IPS-20b (cell line): ENCODE measurements around the gene MAP7D2.

Experiments used
- H3K27ac ChIP-seq: one replicate; pipeline ENCODE4 v1.5.1; 2013; ENCODE audit warnings: low read length
- H3K27me3 ChIP-seq: 2 replicates; pipeline ENCODE4 v1.6.1; 2013; ENCODE audit warnings: mild to moderate bottlenecking, low read length, inconsistent platforms; ENCODE audit not compliant: insufficient read depth
- H3K36me3 ChIP-seq: 2 replicates; pipeline ENCODE4 v1.6.1; 2013; ENCODE audit warnings: low read depth, mild to moderate bottlenecking, inconsistent platforms, low read length, moderate library complexity; ENCODE audit not compliant: insufficient read depth
- H3K4me1 ChIP-seq: 2 replicates; pipeline ENCODE4 v1.6.1; 2013; ENCODE audit warnings: mild to moderate bottlenecking, control low read depth, inconsistent platforms, low read length, moderate library complexity; ENCODE audit not compliant: insufficient read depth
- H3K4me3 ChIP-seq: 2 replicates; pipeline ENCODE4 v1.5.1; 2013; ENCODE audit warnings: mild to moderate bottlenecking, low read length, inconsistent platforms
- H3K9ac ChIP-seq: 2 replicates; pipeline ENCODE4 v1.6.1; 2013; ENCODE audit warnings: low read depth, mild to moderate bottlenecking, inconsistent platforms, low read length, moderate library complexity
- H3K9me3 ChIP-seq: 2 replicates; pipeline ENCODE4 v1.6.1; 2013; ENCODE audit warnings: mild to moderate bottlenecking, low read depth, low read length, inconsistent platforms; ENCODE audit not compliant: insufficient read depth

Gene MAP7D2

DNA sequence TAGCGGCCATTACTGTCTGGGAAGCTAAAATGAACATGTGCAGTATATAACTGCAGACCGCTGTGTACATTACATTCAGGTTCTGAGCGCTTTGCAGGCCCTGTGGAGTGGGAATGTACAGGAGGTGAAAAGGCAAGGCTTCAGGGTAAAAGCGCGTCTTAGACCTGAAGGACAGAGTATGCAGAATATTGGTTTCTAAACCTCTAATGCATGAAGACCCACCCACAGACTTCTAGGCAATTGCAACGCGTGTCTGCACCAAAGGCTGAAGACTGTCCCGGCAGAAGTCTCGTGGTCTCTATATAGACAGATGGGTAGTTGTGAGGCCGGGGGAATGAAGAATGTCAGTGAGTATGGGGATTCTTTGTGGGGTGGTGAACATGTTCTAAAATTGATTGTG is 5.4 kb downstream of the MAP7D2 start:
- no peak overlapping the region for H3K27ac ChIP-seq
- peaks cover 3% of the 10 kb centered on the region; the same call in 1 of the 2 replicates for H3K4me1 ChIP-seq
- no peak overlapping the region for H3K4me3 ChIP-seq
- H3K9ac ChIP-seq, result no peak overlapping the region
- H3K27me3 ChIP-seq, result peaks cover 21% of the 10 kb centered on the region
- no peaks in the 10 kb centered on the region for H3K9me3 ChIP-seq
- no peaks in the 10 kb centered on the region for H3K36me3 ChIP-seq

- Histone ChIP-seq H3K4me1 (no peaks in the 10 kb centered on the region), H3K9me3 (no peaks in the 10 kb centered on the region), H3K36me3 (no peaks in the 10 kb centered on the region), H3K27me3 (no peaks in the 10 kb centered on the region), H3K27ac (no peak overlapping the region), H3K4me3 (no peak overlapping the region), H3K9ac (no peak overlapping the region)
Observed at GRCh38 chrX:20101934-20102581, 14.6 kb downstream of the MAP7D2 start.

GRCh38 chrX:20091499-20091898 is 25.2 kb downstream of the MAP7D2 start:
- no peak overlapping the region for H3K9ac ChIP-seq
- H3K27me3 ChIP-seq, result no peaks in the 10 kb centered on the region
- no peaks in the 10 kb centered on the region for H3K9me3 ChIP-seq
- no peaks in the 10 kb centered on the region for H3K4me1 ChIP-seq
- H3K36me3 ChIP-seq, result no peaks in the 10 kb centered on the region
- H3K27ac ChIP-seq, result no peak overlapping the region
- H3K4me3 ChIP-seq, result no peak overlapping the region

- no peak overlapping the region for H3K27ac ChIP-seq
- no peaks in the 10 kb centered on the region for H3K27me3 ChIP-seq
- no peak overlapping the region for H3K9ac ChIP-seq
- no peak overlapping the region for H3K4me3 ChIP-seq
- H3K4me1 ChIP-seq, result no peaks in the 10 kb centered on the region
- H3K36me3 ChIP-seq, result no peaks in the 10 kb centered on the region
- no peaks in the 10 kb centered on the region for H3K9me3 ChIP-seq
Observed at GRCh38 chrX:20089845-20090244, 26.9 kb downstream of the MAP7D2 start.

- Histone ChIP-seq H3K4me1 (no peaks in the 10 kb centered on the region), H3K27me3 (no peaks in the 10 kb centered on the region), H3K9ac (no peak overlapping the region), H3K4me3 (no peak overlapping the region), H3K27ac (no peak overlapping the region), H3K36me3 (no peaks in the 10 kb centered on the region), H3K9me3 (no peaks in the 10 kb centered on the region)
Observed at GRCh38 chrX:20080277-20080676, 36.4 kb downstream of the MAP7D2 start.

DNA sequence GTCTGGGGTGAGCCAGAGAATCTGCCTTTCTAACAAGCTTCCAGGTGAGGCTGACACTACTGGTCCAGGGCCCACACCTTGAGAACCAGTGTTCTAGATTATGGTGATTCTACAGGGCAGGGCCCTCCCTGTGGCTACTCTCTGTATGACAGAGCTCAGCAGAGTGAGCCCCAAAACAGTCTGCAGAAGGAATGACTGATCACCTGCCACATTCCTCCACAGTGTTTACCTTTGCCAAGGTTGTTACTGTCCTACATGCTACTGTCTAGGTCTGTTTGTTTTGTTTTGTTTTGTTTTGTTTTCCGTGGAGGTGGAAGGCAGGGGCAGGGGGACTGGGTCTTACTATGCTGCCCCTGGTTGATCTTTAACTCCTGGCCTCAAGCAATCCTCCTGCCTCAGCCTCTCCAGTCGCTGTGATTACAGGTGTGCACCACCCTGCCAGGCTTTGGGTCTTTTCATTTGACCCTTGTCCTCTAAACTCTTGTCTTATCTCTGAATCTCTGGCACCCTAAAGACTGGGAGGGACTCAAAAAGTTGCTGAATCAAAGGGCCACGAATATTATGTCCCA is 45.1 kb downstream of the MAP7D2 start:
- H3K36me3 ChIP-seq, result no peaks in the 10 kb centered on the region
- no peak overlapping the region for H3K27ac ChIP-seq
- no peak overlapping the region for H3K4me3 ChIP-seq
- no peaks in the 10 kb centered on the region for H3K4me1 ChIP-seq
- no peaks in the 10 kb centered on the region for H3K27me3 ChIP-seq
- no peaks in the 10 kb centered on the region for H3K9me3 ChIP-seq
- no peak overlapping the region for H3K9ac ChIP-seq

DNA sequence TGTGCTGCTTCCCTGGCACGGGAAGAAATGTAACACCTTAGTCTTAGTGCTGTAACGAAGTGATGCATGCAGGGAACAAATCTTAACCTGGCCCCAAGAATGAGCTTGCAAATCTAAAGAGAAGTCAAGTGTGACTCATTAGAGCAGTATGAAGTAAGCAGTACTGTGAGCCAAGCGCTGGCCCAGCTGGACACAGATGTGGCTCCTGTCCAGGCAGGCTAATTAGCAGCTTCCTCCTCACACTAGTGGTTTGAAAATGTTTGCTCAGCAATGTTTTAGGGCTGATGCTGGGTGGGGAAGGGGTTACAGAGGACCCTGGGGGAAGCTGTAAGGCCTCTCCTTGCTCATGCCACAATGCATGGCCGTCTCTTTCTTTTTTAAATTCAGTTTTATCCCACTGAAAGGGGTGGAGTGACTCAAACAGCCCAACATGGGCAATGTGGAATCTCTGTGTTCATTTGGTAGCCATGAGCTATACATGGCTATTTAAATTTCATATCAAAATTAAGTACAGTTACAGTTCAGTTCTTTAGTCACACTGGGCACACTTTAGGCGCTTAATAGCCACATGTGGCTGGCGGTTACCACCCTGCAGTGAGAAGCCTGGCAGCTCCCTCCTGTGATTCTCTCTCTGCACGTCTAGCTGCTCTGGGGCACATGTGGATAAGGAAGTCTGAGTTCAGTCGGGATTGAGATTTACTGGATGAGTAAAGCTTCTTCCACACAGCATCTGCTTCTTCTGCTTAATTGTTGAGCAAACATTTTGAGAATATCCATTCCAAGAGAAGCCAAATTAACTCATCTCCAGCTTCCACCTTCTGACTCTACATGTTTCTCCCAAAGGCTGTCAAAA is 48.8 kb downstream of the MAP7D2 start:
- H3K27ac ChIP-seq, result no peak overlapping the region
- no peaks in the 10 kb centered on the region for H3K4me1 ChIP-seq
- H3K27me3 ChIP-seq, result no peaks in the 10 kb centered on the region
- no peaks in the 10 kb centered on the region for H3K9me3 ChIP-seq
- H3K9ac ChIP-seq, result no peak overlapping the region
- no peak overlapping the region for H3K4me3 ChIP-seq
- H3K36me3 ChIP-seq, result no peaks in the 10 kb centered on the region

DNA sequence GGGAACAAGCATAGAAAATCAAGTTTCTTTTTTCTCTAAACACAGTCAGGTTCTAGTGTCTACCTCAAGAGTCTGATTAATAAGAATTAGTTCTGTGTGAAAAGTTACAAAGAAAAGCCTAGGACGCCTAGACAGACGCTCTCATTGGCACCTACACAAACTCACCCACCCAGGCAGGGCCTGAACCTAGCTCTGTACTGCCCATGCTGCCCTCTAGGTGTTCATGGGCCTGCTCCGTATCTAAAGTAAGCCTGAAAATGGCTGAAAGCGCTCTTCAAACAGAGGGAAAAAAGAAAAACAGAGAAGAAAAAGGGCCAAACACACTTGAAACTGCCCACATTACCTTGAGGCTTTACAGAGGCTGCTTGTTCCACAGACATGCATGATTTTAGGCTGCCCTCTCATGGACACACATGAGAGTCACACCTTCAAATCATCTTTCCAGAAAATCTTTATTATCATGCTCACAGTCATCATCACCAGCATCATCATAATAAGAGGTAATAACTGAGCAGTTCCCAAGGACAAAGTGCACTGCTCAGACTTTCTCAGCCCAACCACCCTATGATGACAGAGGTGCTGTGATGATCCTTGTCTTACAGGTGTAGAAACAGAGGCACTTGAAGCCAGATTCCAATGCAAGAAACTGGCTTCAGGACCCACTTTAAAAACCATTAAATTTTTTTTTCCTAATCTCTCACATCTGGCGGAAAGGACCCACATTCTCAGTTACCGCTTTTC is 49.6 kb downstream of the MAP7D2 start:
- no peaks in the 10 kb centered on the region for H3K4me1 ChIP-seq
- H3K27me3 ChIP-seq, result no peaks in the 10 kb centered on the region
- H3K4me3 ChIP-seq, result no peak overlapping the region
- no peaks in the 10 kb centered on the region for H3K9me3 ChIP-seq
- no peak overlapping the region for H3K9ac ChIP-seq
- H3K27ac ChIP-seq, result no peak overlapping the region
- no peaks in the 10 kb centered on the region for H3K36me3 ChIP-seq

- no peaks in the 10 kb centered on the region for H3K9me3 ChIP-seq
- H3K27me3 ChIP-seq, result no peaks in the 10 kb centered on the region
- no peak overlapping the region for H3K4me3 ChIP-seq
- H3K9ac ChIP-seq, result no peak overlapping the region
- H3K36me3 ChIP-seq, result no peaks in the 10 kb centered on the region
- no peaks in the 10 kb centered on the region for H3K4me1 ChIP-seq
- H3K27ac ChIP-seq, result no peak overlapping the region
Observed at GRCh38 chrX:20063716-20064351, 52.9 kb downstream of the MAP7D2 start.

DNA sequence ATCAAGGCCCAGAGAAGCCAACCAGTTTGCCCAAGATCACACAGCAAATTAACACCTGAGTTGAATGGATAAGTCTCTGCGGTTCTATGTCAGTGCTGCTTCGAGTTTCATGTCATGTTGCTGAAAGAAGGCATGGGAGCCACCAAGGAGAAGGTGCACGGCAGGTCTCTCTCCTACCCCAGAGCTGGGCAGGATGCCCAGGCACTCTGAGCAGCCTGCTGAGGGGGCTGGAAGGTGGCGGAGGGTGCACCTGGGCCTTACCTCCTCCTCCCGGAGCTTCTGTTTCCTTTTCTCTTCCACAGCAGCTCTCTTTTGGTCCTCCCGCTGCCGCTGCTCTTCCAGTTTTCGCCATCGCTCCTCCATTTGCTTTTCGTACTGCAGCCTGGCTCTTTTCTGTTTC is 53.6 kb downstream of the MAP7D2 start:
- Histone ChIP-seq H3K27ac (no peak overlapping the region), H3K4me3 (no peak overlapping the region), H3K36me3 (no peaks in the 10 kb centered on the region), H3K4me1 (no peaks in the 10 kb centered on the region), H3K9me3 (no peaks in the 10 kb centered on the region), H3K9ac (no peak overlapping the region), H3K27me3 (no peaks in the 10 kb centered on the region)

- Histone ChIP-seq H3K4me1 (no peaks in the 10 kb centered on the region), H3K9ac (no peak overlapping the region), H3K9me3 (no peaks in the 10 kb centered on the region), H3K4me3 (no peak overlapping the region), H3K36me3 (no peaks in the 10 kb centered on the region), H3K27me3 (no peaks in the 10 kb centered on the region), H3K27ac (no peak overlapping the region)
Observed at GRCh38 chrX:20061855-20062254, 54.9 kb downstream of the MAP7D2 start.
